Astrocyte (in vitro differentiated cells and primary cell): Measurements from ENCODE around the gene TFEB. TPM values are rescaled to one million over a fixed set of nuclear protein-coding genes. Genes with fewer than 3 reads are reported as not detected.
A peak's percentile ranks its signal among the peaks of the same experiment; 100 is the strongest.

Experiments
- DNase-seq: peaks from one replicate; pipeline ENCODE4 v3.0.0-alpha.2; 2010; ENCODE audit warnings: low read depth
- FAIRE-seq: peaks from 2 replicates; lab custom pipeline; 2011; peaks lifted over from hg19 to GRCh38; lab: Jason Lieb, UNC
- H2AFZ ChIP-seq: 2 replicates; pipeline ENCODE4 v1.6.0; 2012; ENCODE audit warnings: low read depth, low read length, inconsistent platforms
- H3K27ac ChIP-seq: 2 replicates; pipeline ENCODE4 v1.5.1; 2011; ENCODE audit warnings: low read depth, low read length, inconsistent platforms
- H3K27me3 ChIP-seq: 2 replicates; pipeline ENCODE4 v1.6.0; 2011; ENCODE audit warnings: low read length, inconsistent platforms; ENCODE audit not compliant: insufficient read depth
- H3K36me3 ChIP-seq: 2 replicates; pipeline ENCODE4 v1.5.1; 2011; ENCODE audit warnings: low read length, inconsistent platforms; ENCODE audit not compliant: insufficient read depth
- H3K4me1 ChIP-seq: 2 replicates; pipeline ENCODE4 v1.5.1; 2011; ENCODE audit warnings: low read length, inconsistent platforms; ENCODE audit not compliant: insufficient read depth
- H3K4me2 ChIP-seq: 2 replicates; pipeline ENCODE4 v1.6.0; 2012; ENCODE audit warnings: low read length, inconsistent platforms
- H3K4me3 ChIP-seq: 2 replicates; pipeline ENCODE4 v1.5.1; 2011; ENCODE audit warnings: low read depth, mild to moderate bottlenecking, low read length, inconsistent platforms; ENCODE audit not compliant: insufficient read depth
- H3K79me2 ChIP-seq: 2 replicates; pipeline ENCODE4 v1.6.0; 2012; ENCODE audit warnings: mild to moderate bottlenecking, low read length, inconsistent platforms; ENCODE audit not compliant: insufficient read depth
- H3K9ac ChIP-seq: 2 replicates; pipeline ENCODE4 v1.6.0; 2012; ENCODE audit warnings: mild to moderate bottlenecking, low read length, inconsistent platforms
- H3K9me3 ChIP-seq: 2 replicates; pipeline ENCODE4 v1.5.1; 2012; ENCODE audit warnings: low read depth, mild to moderate bottlenecking, low read length, inconsistent platforms; ENCODE audit not compliant: insufficient read depth
- H4K20me1 ChIP-seq: 2 replicates; pipeline ENCODE4 v1.6.0; 2012; ENCODE audit warnings: low read length, inconsistent platforms; ENCODE audit not compliant: insufficient read depth
- H3K27ac Mint-ChIP-seq: one replicate; pipeline ENCODE4 v1.8.0; 2021; ENCODE audit warnings: mild to moderate bottlenecking, mixed read lengths; ENCODE audit not compliant: unreplicated experiment
- H3K27me3 Mint-ChIP-seq: one replicate; pipeline ENCODE4 v1.8.0; 2021; ENCODE audit warnings: low read depth, mixed read lengths; ENCODE audit not compliant: unreplicated experiment
- H3K36me3 Mint-ChIP-seq: one replicate; pipeline ENCODE4 v1.8.0; 2021; ENCODE audit warnings: low read depth, mixed read lengths; ENCODE audit not compliant: unreplicated experiment
- H3K4me1 Mint-ChIP-seq: one replicate; pipeline ENCODE4 v1.8.0; 2021; ENCODE audit warnings: low read depth, mixed read lengths; ENCODE audit not compliant: unreplicated experiment
- H3K4me3 Mint-ChIP-seq: one replicate; pipeline ENCODE4 v1.8.0; 2021; ENCODE audit warnings: mild to moderate bottlenecking, moderate library complexity, mixed read lengths; ENCODE audit not compliant: unreplicated experiment
- H3K9me3 Mint-ChIP-seq: one replicate; pipeline ENCODE4 v1.8.0; 2021; ENCODE audit warnings: mild to moderate bottlenecking, mixed read lengths; ENCODE audit not compliant: unreplicated experiment
- CTCF ChIP-seq: IDR thresholded peaks from 2 replicates; pipeline ENCODE4 v1.5.1; 2011; ENCODE audit warnings: low read depth, mild to moderate bottlenecking, inconsistent platforms, low read length, moderate library complexity; ENCODE audit not compliant: insufficient read depth
- EZH2 ChIP-seq: IDR thresholded peaks from 2 replicates; pipeline ENCODE4 v1.6.1; 2012; ENCODE audit warnings: mild to moderate bottlenecking, low read length, inconsistent platforms; ENCODE audit not compliant: insufficient read depth
- total RNA-seq: library from RNA; stranded (reverse); gene quantifications from 2 replicates; pipeline ENCODE4 v1.2.1, GENCODE V29; 2021

The TFEB gene
- total RNA-seq, 1 donor from 2014 or later = 4.7 TPM

DNA sequence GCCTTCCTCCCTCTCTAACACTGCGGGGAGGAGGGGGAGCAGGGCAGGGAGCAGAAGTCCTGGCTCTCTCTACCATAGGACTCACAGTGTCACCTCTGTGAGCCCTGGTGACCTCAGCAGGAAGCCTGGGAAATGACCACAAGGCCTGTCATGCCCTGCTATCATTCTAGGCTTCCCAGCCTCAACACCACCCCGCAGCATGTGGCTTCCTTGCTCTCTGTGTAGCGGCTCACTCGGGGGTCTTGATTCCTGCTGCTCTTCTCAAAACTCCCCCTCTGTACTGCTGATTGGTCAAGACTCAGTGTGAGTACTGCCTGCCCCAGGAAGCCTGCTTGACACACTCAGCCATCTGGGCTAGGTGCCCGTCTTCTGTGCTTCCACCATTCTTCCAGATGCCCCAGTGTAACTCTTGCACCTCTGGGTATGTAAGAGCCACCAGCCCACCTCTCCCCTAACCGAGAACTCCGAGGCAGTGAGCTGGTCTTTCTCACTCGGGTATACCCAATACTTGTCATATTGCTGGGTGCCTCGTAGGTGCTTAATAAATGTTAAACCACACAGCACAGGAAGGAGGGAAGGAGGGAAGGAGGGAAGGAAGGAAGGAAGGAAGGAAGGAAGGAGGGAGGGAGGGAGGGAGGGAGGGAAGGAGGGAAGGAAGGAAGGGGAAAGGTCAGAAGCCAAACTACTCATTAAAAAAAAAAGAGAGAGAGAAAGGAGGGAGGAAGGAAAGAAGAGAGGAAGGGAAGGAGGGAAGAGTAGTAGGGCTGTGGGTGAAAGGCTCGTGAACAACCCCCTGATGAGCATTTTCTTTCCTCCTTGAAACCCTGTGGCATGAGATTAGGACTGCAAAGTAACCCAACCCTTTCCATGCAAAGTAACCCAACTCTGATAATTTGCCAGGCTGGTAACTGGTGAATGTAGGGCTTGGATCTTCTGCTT lies 92.2 kb downstream of the TFEB start:
- peak overlapping the region; percentile 53 for H3K27ac Mint-ChIP-seq
- H3K27me3 ChIP-seq = no peaks in the 10 kb centered on the region

DNA sequence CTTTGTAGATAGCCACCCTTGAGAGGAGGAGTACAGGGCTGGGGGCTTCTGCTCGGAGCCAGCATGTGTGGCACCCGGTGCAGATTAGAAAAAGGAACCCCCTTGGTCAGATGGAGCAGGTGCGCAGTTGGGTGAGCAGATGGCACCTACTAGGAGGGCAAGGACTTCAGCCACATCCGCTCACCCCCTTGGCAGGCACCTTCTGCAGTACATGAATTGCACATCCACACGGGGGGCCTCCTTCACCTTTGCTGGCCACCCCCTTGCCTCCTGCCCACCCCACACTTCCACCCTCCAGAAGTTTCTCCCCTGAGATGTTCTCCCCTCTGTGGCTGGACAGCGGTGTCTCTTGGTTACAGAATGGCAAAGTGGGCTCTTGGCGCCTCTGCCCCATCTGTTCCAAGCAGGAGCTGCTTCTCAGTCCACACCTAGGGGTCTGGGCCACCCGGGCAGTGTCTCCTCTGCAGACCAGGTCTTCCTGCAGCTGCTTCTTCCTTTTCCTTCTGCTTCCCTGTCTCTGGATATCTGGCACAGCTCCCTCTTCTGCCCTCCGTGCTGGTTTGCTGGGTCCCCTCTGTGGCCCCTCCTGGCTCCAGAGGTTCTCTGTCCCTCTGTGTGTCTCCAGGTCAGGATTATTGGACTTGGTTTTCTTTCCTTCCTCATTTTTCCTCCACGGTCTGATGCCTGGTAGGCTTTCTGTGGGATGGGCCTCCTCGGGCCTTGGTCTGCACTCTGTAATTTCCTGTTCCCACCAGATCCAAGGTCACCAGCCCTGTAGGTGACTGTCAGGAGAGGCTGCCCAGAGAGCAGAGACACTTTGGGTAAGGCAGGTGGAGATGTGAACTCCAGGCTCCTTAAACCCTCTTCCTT lies 93.1 kb downstream of the TFEB start:
- Mint-ChIP-seq H3K27me3 (no peaks in the 10 kb centered on the region), H3K36me3 (peaks cover 26% of the 10 kb centered on the region), H3K4me3 (peak overlapping the region; percentile 78), H3K4me1 (peaks cover 68% of the 10 kb centered on the region), H3K9me3 (no peaks in the 10 kb centered on the region), H3K27ac (no peak overlapping the region)
- no peak overlapping the region for H3K4me3 ChIP-seq
- H3K36me3 ChIP-seq = peaks cover 5% of the 10 kb centered on the region
- TF ChIP-seq EZH2 (no peak), CTCF (no peak)
- no peak overlapping the region for H2AFZ ChIP-seq
- FAIRE-seq = no peak
- no peak overlapping the region for H3K27ac ChIP-seq
- H3K9me3 ChIP-seq = no peaks in the 10 kb centered on the region
- peaks cover 84% of the 10 kb centered on the region for H4K20me1 ChIP-seq
- no peaks in the 10 kb centered on the region for H3K27me3 ChIP-seq
- no peak for DNase-seq
- peak overlapping the region; percentile 14 for H3K4me2 ChIP-seq
- H3K9ac ChIP-seq = no peak overlapping the region
- H3K79me2 ChIP-seq = peaks cover 34% of the 10 kb centered on the region
- H3K4me1 ChIP-seq = peaks cover 28% of the 10 kb centered on the region

More for the DNA sequence above, 92.2 kb downstream of the TFEB start:
- Histone ChIP-seq H3K27ac (no peak overlapping the region), H3K79me2 (peaks cover 27% of the 10 kb centered on the region), H4K20me1 (peaks cover 88% of the 10 kb centered on the region), H2AFZ (no peak overlapping the region), H3K4me2 (peak overlapping the region; percentile 14), H3K36me3 (peaks cover 5% of the 10 kb centered on the region), H3K9me3 (no peaks in the 10 kb centered on the region), H3K4me1 (peaks cover 23% of the 10 kb centered on the region), H3K4me3 (no peak overlapping the region), H3K9ac (no peak overlapping the region)
- peaks cover 26% of the 10 kb centered on the region for H3K36me3 Mint-ChIP-seq
- H3K9me3 Mint-ChIP-seq = no peaks in the 10 kb centered on the region
- no peak for TF ChIP-seq EZH2
- TF ChIP-seq CTCF = no peak
- FAIRE-seq (no peak), DNase-seq (no peak)
- peak overlapping the region; percentile 20 for H3K4me3 Mint-ChIP-seq
- peaks cover 68% of the 10 kb centered on the region for H3K4me1 Mint-ChIP-seq
- H3K27me3 Mint-ChIP-seq = no peaks in the 10 kb centered on the region
